Uterus (tissue), 4 donors: ENCODE measurements around the gene CAPN11. TPM values are rescaled to one million over a fixed set of nuclear protein-coding genes. Genes with fewer than 3 reads are reported as not detected.

ENCODE experiments used
- DNase-seq, 2 donors: peaks; one replicate each; pipeline ENCODE4 v3.0.0-alpha.2; 2019 to 2020
- H3K27ac ChIP-seq, 2 donors: fragments of 200-600 bp; sonication (generic); 1 replicate in 1 of 2; 2 replicates in 1 of 2; pipeline ENCODE4 v1.5.1; 2016 to 2018
- H3K27me3 ChIP-seq, 2 donors: fragments of 200-600 bp; sonication (generic); one replicate each; pipeline ENCODE4 v1.5.1; 2018 to 2019; ENCODE audit warnings: control low read depth in 1 of 2
- H3K36me3 ChIP-seq, 2 donors: fragments of 200-600 bp; sonication (generic); one replicate each; pipeline ENCODE4 v1.5.1; 2019; ENCODE audit warnings: control low read depth in 1 of 2
- H3K4me1 ChIP-seq, 2 donors: fragments of 200-600 bp; sonication (generic); one replicate each; pipeline ENCODE4 v1.5.1; 2018 to 2019; ENCODE audit warnings: control low read depth in 1 of 2
- H3K4me3 ChIP-seq, 2 donors: fragments of 200-600 bp; sonication (generic); 1 replicate in 1 of 2; 2 replicates in 1 of 2; pipeline ENCODE4 v1.5.1; 2018 to 2019; ENCODE audit warnings: mild to moderate bottlenecking in 1 of 2
- H3K9me3 ChIP-seq, 2 donors: fragments of 200-600 bp; sonication (generic); one replicate each; pipeline ENCODE4 v1.5.1; 2019; ENCODE audit warnings: control low read depth in 1 of 2
- POLR2A ChIP-seq, 2 donors: fragments of 450-650 bp; IDR thresholded peaks; one replicate each; pipeline ENCODE4 v1.6.1; 2016; ENCODE audit warnings: antibody characterized with exemption in 2 of 2, mild to moderate bottlenecking in 1 of 2, moderate library complexity in 1 of 2
- intact Hi-C: fragments of 100-400 bp; cut with DNase I; formaldehyde crosslinking; loops from one replicate; pipeline ENCODE4 v1.15.1; 2023; ENCODE audit warnings: low total_unique reads
- total RNA-seq, 4 donors: library from RNA; depleted of rRNA in 3 of 4; stranded (reverse); fragments of >200 nt in 3 of 4; gene quantifications; one replicate each; pipeline versions ENCODE4 v1.1.0 to v1.2.4, GENCODE V29; 2014 to 2023
- TF ChIP-seq, protein P1 (sequence below), 4 experiments: fragments of 200-600 bp in 2 of 4; fragments of 450-650 bp in 2 of 4; sonication (generic) in 2 of 4; IDR thresholded peaks; one replicate each; pipeline ENCODE4 v1.5.1; 2016 to 2019; ENCODE audit warnings: antibody characterized with exemption in 4 of 4, mild to moderate bottlenecking in 2 of 4, moderate library complexity in 1 of 4
- donor health status: DM: yes; HTN: yes; CAD: no.

CAPN11 gene
- total RNA-seq, 4 donors from 2014 or later: 1.5 TPM; not detected in 3

DNA sequence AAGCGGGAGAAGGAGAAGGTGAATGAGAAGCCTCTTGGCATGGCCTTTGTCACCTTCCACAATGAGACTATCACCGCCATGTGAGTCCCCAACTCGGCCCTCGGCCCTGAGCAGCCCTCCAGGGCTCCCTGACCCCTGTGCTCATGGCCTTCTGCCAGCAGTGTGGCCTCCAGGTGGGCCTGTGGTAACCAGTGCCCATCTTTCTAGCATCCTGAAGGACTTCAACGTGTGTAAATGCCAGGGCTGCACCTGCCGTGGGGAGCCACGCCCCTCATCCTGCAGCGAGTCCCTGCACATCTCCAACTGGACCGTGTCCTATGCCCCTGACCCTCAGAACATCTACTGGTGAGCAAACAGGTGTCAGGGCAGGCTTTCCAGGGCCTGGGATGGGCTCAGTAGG is 10.3 kb upstream of the CAPN11 start:
- no peaks in the 10 kb centered on the region for H3K27me3 ChIP-seq
- H3K4me3 ChIP-seq: no peak overlapping the region
- TF ChIP-seq, protein P1, sequence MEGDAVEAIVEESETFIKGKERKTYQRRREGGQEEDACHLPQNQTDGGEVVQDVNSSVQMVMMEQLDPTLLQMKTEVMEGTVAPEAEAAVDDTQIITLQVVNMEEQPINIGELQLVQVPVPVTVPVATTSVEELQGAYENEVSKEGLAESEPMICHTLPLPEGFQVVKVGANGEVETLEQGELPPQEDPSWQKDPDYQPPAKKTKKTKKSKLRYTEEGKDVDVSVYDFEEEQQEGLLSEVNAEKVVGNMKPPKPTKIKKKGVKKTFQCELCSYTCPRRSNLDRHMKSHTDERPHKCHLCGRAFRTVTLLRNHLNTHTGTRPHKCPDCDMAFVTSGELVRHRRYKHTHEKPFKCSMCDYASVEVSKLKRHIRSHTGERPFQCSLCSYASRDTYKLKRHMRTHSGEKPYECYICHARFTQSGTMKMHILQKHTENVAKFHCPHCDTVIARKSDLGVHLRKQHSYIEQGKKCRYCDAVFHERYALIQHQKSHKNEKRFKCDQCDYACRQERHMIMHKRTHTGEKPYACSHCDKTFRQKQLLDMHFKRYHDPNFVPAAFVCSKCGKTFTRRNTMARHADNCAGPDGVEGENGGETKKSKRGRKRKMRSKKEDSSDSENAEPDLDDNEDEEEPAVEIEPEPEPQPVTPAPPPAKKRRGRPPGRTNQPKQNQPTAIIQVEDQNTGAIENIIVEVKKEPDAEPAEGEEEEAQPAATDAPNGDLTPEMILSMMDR (IDR thresholded peaks at IDR 0.05): no peak
- TF ChIP-seq POLR2A (IDR thresholded peaks at IDR 0.05): no peak
- intact Hi-C loops: no loop called here
- no peaks in the 10 kb centered on the region for H3K9me3 ChIP-seq
- no peak for DNase-seq
- no peak overlapping the region for H3K27ac ChIP-seq
- no peaks in the 10 kb centered on the region for H3K36me3 ChIP-seq
- no peaks in the 10 kb centered on the region for H3K4me1 ChIP-seq

DNA sequence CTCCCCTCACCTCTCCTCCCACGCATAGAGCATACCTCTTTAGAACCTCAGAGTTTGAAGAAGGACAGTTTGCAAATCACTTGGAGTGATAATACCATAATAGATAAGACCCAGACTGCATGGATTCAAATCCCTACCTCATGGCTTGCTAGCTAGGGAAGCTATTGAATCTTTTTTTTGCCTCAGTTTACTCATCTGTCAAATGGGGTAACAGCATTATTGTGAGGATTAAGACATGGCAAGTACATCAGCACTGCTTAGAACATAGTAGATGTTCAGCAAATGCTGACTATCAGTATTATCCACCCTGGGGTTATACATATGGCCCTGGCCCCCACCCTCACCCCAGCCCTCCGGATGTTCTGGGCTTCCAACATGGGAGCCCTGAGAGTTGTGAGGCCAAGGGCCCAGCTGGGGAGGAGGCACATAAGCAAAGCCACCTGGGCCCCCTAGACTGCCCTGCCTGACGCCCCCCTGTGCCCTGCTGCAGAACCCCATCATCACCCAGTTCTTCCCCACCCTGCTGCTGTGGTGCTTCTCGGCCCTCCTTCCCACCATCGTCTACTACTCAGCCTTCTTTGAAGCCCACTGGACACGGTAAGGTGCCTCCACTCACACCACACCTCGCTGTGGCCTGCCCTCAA is 9.1 kb upstream of the CAPN11 start:
- H3K27ac ChIP-seq: no peak overlapping the region
- H3K9me3 ChIP-seq: no peaks in the 10 kb centered on the region
- intact Hi-C loops: loop anchor here (2.0 kb wide), 1 partner anchor 53 kb away; no protein-coding TSS in a partner anchor
- H3K4me1 ChIP-seq: no peaks in the 10 kb centered on the region
- no peak for TF ChIP-seq POLR2A (IDR thresholded peaks at IDR 0.05)
- TF ChIP-seq, protein P1 (IDR thresholded peaks at IDR 0.05): no peak
- no peaks in the 10 kb centered on the region for H3K36me3 ChIP-seq
- H3K27me3 ChIP-seq: no peaks in the 10 kb centered on the region
- DNase-seq: no peak
- no peak overlapping the region for H3K4me3 ChIP-seq

DNA sequence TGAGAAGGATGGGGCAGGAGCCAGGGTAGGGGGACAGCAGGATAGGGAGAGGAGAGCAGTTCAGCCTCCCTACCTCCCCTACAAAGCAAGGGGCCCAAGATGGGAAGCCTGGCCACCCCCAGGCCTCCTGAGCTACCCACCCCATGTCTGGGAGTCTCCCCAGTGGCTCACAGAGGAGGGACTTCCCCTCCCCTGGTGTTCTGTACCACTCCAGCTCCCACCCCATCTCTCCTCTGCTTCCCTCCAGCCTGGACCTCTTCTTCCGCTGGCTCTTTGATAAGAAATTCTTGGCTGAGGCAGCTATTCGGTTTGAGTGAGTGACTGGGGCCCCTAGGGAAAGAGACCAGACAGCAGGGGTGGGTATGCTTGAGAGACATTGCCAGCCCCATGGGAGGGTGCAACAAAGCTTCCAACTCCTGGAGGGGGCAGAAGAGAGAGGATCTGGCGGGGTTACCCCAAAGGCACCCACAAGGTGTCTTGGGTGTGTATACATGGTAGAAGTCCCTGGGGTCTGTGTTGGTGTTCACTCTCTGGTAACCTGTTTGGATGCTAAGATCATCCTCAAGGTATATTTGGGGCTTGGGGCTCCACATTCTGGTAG is 8.2 kb upstream of the CAPN11 start:
- no peaks in the 10 kb centered on the region for H3K4me1 ChIP-seq
- no peaks in the 10 kb centered on the region for H3K9me3 ChIP-seq
- H3K36me3 ChIP-seq: no peaks in the 10 kb centered on the region
- DNase-seq: no peak
- H3K27me3 ChIP-seq: no peaks in the 10 kb centered on the region
- intact Hi-C loops: loop anchor here (2.0 kb wide), 1 partner anchor 54 kb away; no protein-coding TSS in a partner anchor
- no peak overlapping the region for H3K4me3 ChIP-seq
- no peak for TF ChIP-seq POLR2A (IDR thresholded peaks at IDR 0.05)
- TF ChIP-seq, protein P1 (IDR thresholded peaks at IDR 0.05): no peak
- H3K27ac ChIP-seq: no peak overlapping the region

DNA sequence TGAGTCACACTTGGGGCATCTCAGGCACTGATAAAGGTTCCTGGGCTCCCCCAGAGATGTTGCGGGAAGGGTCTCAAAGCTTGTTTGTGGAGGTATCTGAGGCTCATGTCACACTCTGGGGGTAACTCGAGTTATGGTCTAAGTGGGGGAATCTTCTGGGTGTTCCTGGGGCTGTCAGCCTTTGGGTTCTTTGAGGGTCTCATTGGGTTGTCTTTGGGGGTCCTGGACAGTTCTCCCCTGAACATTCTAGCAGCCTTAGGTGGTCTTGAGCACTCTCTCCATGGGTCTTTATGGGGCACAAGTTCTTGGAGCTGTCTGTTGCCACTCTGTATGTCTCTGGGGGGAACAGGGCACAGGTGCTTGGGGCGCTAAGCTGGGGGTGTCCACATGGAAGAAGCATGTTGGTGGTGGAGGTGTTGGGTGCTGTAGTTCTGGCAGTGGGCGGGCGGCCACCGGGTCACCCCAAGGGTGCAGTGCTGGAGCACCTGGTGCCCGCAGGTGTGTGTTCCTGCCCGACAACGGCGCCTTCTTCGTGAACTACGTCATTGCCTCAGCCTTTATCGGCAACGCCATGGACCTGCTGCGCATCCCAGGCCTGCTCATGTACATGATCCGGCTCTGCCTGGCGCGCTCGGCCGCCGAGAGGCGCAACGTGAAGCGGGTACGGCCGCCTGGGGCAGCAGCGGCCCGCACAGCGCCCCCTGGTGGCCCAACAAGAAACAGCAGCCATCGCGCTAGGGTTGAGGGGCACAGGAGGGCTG is 7.1 kb upstream of the CAPN11 start:
- TF ChIP-seq, protein P1 (IDR thresholded peaks at IDR 0.05): peak; percentile 96 to 99 (median 98)
- TF ChIP-seq POLR2A (IDR thresholded peaks at IDR 0.05): no peak
- Histone ChIP-seq H3K9me3 (no peaks in the 10 kb centered on the region), H3K4me1 (no peaks in the 10 kb centered on the region), H3K27me3 (no peaks in the 10 kb centered on the region), H3K27ac (no peak overlapping the region), H3K4me3 (no peak overlapping the region), H3K36me3 (no peaks in the 10 kb centered on the region)
- peak; percentile 66 to 70 for DNase-seq
- intact Hi-C loops: loop anchor here (2.0 kb wide), 1 partner anchor 55 kb away; no protein-coding TSS in a partner anchor

DNA sequence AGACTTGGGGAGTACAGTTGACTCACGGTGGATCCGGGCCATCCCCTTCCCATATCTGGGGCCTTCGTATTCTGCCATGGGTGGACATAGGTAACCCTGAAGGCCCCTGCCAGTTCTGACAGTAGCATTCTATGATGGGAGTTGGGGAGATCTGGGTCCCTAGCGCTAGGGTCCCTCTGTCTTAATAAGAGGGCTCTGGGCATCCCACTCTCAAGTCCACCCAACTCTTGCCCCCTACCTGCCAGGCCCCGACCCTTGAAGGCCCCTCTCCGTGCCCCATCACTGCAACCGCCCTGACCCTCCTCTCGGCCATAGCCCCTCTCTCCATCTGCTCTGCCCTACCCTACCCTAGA is 6.5 kb upstream of the CAPN11 start:
- TF ChIP-seq, protein P1 (IDR thresholded peaks at IDR 0.05): no peak
- no peak for TF ChIP-seq POLR2A (IDR thresholded peaks at IDR 0.05)
- intact Hi-C loops: no loop called here

More for the DNA sequence above, 6.5 kb upstream of the CAPN11 start:
- DNase-seq: no peak
- H3K27me3 ChIP-seq: no peaks in the 10 kb centered on the region
- no peak overlapping the region for H3K4me3 ChIP-seq
- no peak overlapping the region for H3K27ac ChIP-seq
- no peaks in the 10 kb centered on the region for H3K9me3 ChIP-seq
- no peaks in the 10 kb centered on the region for H3K36me3 ChIP-seq
- H3K4me1 ChIP-seq: no peaks in the 10 kb centered on the region
